HEK293T (cell line): Measurements from ENCODE around the gene FMN2.

Source experiments
- CTCF ChIA-PET: fragments of 350-600 bp; formaldehyde crosslinking; extraction: SDS; loops from one replicate; lab custom pipeline; 2021; ENCODE audit warnings: antibody characterized with exemption, inconsistent platforms; lab: Yijun Ruan, JAX
- POLR2A ChIA-PET: fragments of 350-600 bp; formaldehyde crosslinking; extraction: SDS; loops from one replicate; lab custom pipeline; 2020; ENCODE audit warnings: antibody characterized with exemption, inconsistent platforms; lab: Yijun Ruan, JAX
- DNase-seq: peaks from one replicate; pipeline ENCODE4 v3.0.0; 2012; ENCODE audit warnings: mixed read lengths; ENCODE audit errors: extremely low spot score
- ARNT ChIP-seq: fragments of 450-650 bp; IDR thresholded peaks from 2 replicates; pipeline ENCODE4 v1.6.1; 2017; ENCODE audit warnings: mild to moderate bottlenecking
- BHLHE40 ChIP-seq: fragments of 450-650 bp; IDR thresholded peaks from 2 replicates; pipeline ENCODE4 v1.6.1; 2016; ENCODE audit warnings: mild to moderate bottlenecking, moderate library complexity, borderline replicate concordance
- CTBP1 ChIP-seq: fragments of 450-650 bp; IDR thresholded peaks from 2 replicates; pipeline ENCODE4 v1.6.1; 2016; ENCODE audit warnings: borderline replicate concordance
- ELF4 ChIP-seq: fragments of 450-650 bp; IDR thresholded peaks from 2 replicates; pipeline ENCODE4 v1.6.1; 2017; ENCODE audit warnings: antibody characterized with exemption
- FOXA1 ChIP-seq: fragments of 450-650 bp; IDR thresholded peaks from 2 replicates; pipeline ENCODE4 v1.6.1; 2016; ENCODE audit warnings: mild to moderate bottlenecking
- FOXK2 ChIP-seq: fragments of 450-650 bp; IDR thresholded peaks from 2 replicates; pipeline ENCODE4 v1.6.1; 2016; ENCODE audit warnings: mild to moderate bottlenecking
- FOXM1 ChIP-seq: fragments of 450-650 bp; IDR thresholded peaks from 2 replicates; pipeline ENCODE4 v1.6.1; 2017; ENCODE audit warnings: mild to moderate bottlenecking, borderline replicate concordance
- HDGF ChIP-seq: fragments of 450-650 bp; IDR thresholded peaks from 2 replicates; pipeline ENCODE4 v1.6.1; 2017; ENCODE audit warnings: antibody characterized with exemption, borderline replicate concordance
- L3MBTL2 ChIP-seq: fragments of 450-650 bp; conservative IDR thresholded peaks from 2 replicates; pipeline ENCODE4 v1.6.1; 2016; ENCODE audit warnings: mild to moderate bottlenecking
- LEF1 ChIP-seq: fragments of 450-650 bp; IDR thresholded peaks from 2 replicates; pipeline ENCODE4 v1.6.1; 2017; ENCODE audit warnings: mild to moderate bottlenecking, borderline replicate concordance
- NFRKB ChIP-seq: fragments of 450-650 bp; IDR thresholded peaks from 2 replicates; pipeline ENCODE4 v1.6.1; 2016; ENCODE audit warnings: mild to moderate bottlenecking, moderate library complexity
- SP1 ChIP-seq: fragments of 450-650 bp; IDR thresholded peaks from 2 replicates; pipeline ENCODE4 v1.6.1; 2017
- SUZ12 ChIP-seq: fragments of 450-650 bp; IDR thresholded peaks from 2 replicates; pipeline ENCODE4 v1.6.1; 2016; ENCODE audit warnings: mild to moderate bottlenecking
- TARDBP ChIP-seq: fragments of 450-650 bp; IDR thresholded peaks from 2 replicates; pipeline ENCODE4 v1.6.1; 2016
- ZNF384 ChIP-seq: fragments of 450-650 bp; IDR thresholded peaks from 2 replicates; pipeline ENCODE4 v1.6.1; 2016
- TF ChIP-seq, protein P1 (sequence below): fragments of 450-650 bp; IDR thresholded peaks from 2 replicates; pipeline ENCODE4 v1.6.1; 2016

Gene FMN2

DNA sequence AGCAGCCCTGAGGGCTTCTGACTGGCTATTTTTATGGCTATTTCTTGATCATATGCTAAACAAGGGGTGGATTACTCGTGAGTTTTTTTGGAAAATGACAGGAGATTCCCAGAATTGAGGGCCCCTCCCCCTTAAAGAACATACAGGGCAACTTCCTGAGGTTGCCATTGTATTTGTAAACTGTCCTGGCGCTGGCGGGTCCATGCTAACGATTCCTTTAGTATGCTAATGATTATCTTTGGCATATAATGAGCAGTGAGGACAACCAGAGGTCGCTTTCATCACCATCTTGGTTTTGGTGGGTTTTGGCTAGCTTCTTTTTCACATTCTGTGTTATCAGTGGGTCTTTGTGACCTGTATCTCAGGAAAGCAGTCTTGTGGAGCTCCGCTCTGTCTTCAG lies 24.1 kb downstream of the FMN2 start:
- TF ChIP-seq LEF1 (no peak), FOXA1 (no peak), L3MBTL2 (no peak), ELF4 (no peak), TARDBP (no peak), FOXM1 (no peak), NFRKB (no peak), FOXK2 (no peak), HDGF (no peak)
- TF ChIP-seq, protein P1, sequence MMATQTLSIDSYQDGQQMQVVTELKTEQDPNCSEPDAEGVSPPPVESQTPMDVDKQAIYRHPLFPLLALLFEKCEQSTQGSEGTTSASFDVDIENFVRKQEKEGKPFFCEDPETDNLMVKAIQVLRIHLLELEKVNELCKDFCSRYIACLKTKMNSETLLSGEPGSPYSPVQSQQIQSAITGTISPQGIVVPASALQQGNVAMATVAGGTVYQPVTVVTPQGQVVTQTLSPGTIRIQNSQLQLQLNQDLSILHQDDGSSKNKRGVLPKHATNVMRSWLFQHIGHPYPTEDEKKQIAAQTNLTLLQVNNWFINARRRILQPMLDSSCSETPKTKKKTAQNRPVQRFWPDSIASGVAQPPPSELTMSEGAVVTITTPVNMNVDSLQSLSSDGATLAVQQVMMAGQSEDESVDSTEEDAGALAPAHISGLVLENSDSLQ = no peak
- POLR2A ChIA-PET = interaction anchor here (1.2 kb wide), 1 partner anchor 9 kb away, joined by 3 read pairs; no protein-coding TSS in a partner anchor
- CTCF ChIA-PET = interaction anchor here (0.5 to 1.2 kb wide), 2 partner anchors 18 to 54 kb away, joined by 3 read pairs; no protein-coding TSS in a partner anchor
- no peak for DNase-seq

DNA sequence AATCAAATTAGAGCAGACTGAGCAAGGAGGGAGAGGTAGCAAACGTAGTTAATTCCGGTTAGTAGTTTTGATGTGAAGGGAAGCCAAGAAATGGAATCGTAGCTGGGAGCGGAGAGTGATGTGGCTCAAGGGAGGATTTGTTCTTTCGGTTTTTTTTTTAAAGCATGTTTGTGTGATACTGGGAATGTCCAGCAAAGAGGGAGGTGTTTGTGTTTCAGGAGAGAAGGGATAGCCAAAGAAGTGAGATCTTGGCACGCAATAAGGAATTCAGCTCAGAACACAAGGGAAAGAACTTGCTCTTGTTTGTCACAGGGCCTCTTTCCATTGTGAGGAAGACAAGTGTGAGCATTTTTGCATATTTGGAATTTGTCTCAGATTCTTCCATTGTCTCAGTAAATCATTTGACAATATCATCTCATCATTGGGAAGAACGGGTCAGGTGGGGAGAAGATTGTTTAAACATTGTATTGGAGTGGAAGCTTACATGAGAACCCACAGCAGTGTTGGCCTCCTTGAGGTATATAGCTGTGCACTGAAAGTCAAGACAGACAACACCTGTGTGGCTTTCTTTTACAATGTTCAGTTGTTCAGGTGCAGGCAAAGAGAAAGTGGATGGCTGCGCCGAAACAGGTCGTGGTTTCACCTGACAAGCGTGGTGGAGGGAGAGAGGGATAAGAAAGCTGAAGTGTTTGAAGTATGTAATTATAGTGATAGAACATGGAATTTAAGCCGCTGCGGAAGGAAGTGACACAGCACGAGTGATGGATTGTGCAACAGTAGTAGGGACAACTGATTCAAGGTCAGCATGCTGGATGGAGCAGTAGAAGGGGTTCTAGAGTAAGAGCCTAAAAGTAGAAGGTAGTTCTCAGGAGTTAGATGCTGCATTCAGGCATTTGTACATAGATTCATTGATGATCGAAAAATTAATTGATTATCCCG lies 25.4 kb downstream of the FMN2 start:
- CTCF ChIA-PET = no interaction called here
- TF ChIP-seq TARDBP (no peak), ZNF384 (no peak), FOXM1 (no peak), BHLHE40 (no peak), ARNT (no peak), NFRKB (no peak), ELF4 (no peak), CTBP1 (no peak), FOXA1 (no peak), SUZ12 (no peak), FOXK2 (no peak)
- TF ChIP-seq, protein P1 = no peak
- DNase-seq = no peak
- POLR2A ChIA-PET = interaction anchor here (1.2 kb wide), 1 partner anchor 10 kb away, joined by 3 read pairs; no protein-coding TSS in a partner anchor

DNA sequence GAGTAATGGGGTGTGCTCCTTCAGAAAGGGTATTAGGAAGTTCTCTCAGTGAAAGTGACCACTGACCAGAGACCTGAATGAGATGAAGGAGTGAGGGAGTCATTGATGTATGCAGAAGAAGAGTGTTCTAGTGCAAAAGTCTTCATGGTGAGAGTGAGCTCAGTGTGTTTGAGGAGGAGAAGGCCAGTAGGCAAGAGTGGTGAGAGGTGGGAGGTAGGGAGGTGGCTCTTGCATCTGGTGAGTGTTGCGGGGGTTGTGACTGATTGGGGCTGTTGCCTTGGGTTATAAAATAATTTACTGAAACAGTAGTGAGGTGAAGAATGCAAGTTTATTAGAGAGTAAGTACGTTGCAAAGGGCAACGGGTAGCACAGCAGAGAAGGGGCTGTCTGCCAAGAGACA lies 26.2 kb downstream of the FMN2 start:
- CTCF ChIA-PET = no interaction called here
- POLR2A ChIA-PET = no interaction called here
- DNase-seq = no peak
- TF ChIP-seq ELF4 = no peak
- no peak for TF ChIP-seq FOXK2
- TF ChIP-seq, protein P1 = no peak
- TF ChIP-seq SP1 = no peak
- no peak for TF ChIP-seq ZNF384
- TF ChIP-seq ARNT = no peak
- TF ChIP-seq HDGF = no peak
- no peak for TF ChIP-seq FOXM1

DNA sequence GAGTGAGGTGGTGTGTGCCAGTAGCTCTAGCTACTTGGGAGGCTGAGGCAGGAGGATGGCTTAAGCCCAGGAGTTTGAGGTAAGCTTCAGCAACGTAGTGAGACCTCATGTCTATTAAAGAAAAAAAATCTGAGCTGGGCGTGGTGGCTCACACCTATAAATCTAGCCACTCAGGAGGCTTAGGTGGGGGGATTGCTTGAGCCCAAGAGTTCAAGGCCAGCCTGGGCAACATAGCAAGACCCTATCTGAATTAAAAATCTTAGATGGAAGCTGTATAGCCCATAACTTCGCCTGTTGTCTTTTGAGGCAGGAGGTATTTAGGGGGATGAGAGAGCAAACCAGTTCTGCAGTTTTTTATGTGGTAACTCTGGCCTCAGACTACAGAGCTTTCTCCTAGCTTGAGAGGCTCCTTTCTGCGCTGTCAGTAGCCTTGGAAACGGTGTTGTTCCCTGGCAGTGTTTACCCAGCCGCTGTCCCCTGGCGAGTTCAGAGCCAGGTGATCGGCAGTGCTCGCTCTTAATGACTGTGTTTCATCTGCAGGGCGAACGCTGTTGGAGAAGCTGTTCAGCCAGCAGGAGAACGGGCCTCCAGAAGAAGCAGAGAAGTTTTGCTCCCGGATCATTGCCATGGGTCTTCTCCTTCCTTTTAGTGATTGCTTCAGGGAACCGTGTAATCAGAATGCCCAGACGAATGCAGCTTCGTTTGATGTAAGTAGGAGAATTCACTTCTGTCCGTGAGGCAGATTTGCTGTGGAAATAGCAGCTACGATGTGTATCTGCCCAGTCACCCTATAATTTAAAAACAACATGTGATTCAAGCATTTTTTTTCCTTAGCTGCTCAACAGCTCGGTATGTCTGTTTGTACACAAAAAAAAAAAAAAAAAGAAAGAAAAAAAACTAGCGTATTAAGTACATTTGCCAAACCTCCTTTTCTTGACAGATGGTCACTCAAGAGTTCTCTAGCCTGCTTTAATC lies 31.2 kb downstream of the FMN2 start:
- peak; percentile 25 for DNase-seq
- TF ChIP-seq BHLHE40 = no peak
- TF ChIP-seq, protein P1 = peak; percentile 29; the same call in 1 of the 2 replicates
- no peak for TF ChIP-seq ARNT
- TF ChIP-seq CTBP1 = no peak
- no peak for TF ChIP-seq L3MBTL2
- ChIA-PET POLR2A (interaction anchor here (1.1 kb wide), 1 partner anchor 8 kb away, joined by 3 read pairs; no protein-coding TSS in a partner anchor), CTCF (interaction anchor here (0.6 to 0.9 kb wide), 4 partner anchors 26 to 486 kb away, joined by 3 to 4 read pairs (median 3); no protein-coding TSS in a partner anchor)

DNA sequence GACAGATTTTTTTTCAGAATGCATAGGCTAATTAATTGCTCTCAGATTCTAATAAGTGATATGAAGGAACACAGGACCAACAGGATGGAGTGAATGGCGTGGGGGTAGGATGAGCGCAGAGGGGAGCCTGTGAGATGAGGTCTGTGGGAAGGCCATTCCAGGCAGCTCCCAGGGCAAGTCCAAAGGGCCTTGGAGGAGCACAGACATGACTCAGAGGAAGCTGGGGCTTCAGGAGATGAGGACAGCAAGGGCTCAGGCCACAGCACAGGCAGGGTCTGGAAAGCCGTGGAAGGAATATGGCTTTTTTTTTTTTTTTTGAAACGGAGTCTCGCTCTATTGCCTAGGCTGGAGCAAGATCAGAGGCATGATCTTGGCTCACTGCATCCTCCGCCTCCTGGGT lies 35.1 kb downstream of the FMN2 start:
- TF ChIP-seq ARNT (no peak), TARDBP (no peak), FOXK2 (no peak), HDGF (no peak), CTBP1 (no peak)
- POLR2A ChIA-PET = no interaction called here
- no peak for DNase-seq
- CTCF ChIA-PET = interaction anchor here (0.7 kb wide), 1 partner anchor 86 kb away, joined by 4 read pairs; no protein-coding TSS in a partner anchor
